Measurements from ENCODE around the gene NDUFS3.

The NDUFS3 gene

DNA sequence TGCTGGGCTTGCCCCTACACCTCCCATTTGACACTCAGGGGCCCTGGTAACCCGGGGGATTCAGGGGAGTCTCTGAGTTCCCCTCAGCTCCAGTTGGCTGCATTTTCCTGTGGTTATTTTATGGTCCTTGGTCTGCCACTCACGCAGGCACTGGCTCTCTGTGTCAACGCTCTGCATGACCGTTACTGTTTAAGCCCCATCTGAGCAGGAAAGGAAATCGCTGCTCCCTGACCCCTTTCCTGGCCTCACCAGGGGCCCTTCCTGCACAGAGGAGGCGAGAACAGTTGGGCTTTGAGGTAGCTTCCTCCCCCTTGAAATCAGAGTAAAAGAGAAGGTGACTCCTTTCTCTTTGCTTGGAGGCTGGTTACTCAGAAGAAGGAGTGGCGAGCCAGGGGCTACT is 12.9 kb downstream of the NDUFS3 start:
- FAIRE-seq: no peak

DNA sequence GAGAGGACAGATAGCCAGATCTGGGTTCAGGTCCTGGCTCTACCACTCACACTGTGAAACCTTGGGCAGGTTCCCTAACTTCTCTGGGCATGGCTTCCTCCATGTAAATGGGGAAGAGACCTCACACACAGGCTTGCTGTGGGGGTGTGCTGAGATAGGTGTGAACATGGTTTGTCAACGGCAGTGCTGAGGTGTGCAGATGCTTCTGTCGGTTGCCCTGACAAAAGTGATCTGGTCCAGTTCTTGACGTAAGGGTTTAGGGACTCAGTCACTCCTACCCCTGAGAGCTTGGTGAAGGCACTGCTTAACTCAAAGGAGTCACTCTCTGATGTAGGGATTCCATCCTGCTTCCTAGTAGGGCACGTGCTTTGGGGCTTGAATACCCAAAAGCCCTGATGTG is 13.4 kb downstream of the NDUFS3 start:
- FAIRE-seq: no peak

DNA sequence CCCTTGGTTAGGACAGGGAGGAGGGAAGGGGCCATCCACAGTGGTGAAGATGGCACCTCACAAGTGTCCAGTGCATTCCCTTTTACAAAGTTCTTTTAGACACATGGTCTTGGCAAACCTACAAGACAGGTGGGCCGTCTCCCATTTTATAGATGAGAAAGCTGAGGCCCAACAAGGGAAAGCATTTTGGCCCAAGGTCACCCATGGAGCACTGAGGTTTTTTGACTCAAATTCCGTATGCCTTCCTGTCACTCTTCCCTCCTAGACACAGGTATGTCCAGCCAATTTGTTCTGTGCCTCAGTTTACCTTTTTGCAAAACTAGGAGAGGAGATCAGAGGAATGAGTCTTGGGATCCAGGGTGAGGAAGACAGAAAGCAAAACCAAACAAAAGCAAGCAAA is 14.1 kb downstream of the NDUFS3 start:
- no peak for FAIRE-seq

DNA sequence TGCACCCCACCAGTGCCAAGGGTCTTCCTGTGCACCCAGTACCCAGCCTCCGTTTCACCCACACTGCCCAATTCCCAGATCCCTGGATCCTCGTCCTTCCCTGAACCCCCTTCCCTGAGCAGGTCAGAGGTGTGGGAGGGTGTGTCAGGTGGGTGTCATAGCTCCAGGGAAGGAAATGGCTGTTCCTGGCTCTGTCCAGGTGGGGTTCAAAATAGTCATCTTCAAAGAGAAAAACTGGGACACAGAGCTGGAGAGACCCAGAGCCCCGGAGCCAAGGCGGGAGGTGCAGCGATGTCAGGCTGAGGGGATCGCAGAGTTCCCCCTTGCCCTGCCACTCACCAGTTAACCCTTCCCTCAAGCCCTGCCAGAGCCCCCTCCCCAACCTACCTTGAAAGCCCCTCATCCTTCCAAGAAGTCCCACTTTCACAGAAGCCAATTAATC is 14.6 kb downstream of the NDUFS3 start:
- FAIRE-seq: no peak

DNA sequence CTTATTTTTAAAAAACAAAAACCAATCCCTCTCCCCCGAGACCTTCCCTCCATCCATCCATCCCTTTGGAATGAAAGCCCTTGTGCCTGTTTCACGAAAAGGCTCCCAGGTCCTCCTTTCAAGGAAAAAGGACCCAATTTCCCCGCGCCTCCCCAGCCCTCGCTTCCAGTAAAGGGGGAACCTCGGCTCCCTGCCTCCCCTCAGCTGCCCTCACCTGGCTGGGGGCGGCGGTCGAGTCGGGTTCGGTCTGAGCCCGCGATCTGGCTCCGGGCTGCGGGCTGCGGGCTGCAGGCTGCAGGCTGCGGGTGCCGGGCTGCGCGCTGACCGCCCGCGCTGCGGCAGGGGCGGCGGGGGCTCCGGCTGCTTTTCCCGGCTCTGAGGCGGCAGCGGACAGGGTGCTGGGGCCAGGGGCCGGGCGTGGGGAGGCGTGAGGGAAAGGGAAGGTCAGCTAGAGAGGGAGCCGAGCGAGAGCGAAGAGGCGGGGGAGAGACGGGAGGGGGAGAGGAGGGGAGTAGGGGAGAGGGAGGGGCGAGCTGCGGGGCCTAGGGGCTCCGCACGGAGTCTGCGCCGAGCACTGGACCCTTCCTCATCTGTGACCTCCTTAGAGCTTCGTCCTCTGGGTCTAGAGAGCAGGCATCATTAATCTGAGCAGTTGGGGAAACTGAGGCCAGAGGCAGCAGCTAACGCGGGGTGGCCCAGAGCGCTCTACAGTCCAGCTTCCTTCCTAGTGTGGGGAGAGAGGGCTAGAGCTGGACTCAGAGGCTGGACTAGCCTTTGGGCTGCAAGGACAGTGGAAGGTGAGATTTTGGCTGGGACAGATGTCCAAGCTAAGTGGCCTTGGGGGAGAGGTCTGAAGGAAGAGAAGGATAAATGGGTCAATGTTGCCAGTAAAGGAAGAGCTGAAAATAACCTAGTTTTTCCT is 15.3 kb downstream of the NDUFS3 start, which contains the start of gene C1QTNF4:
TSS of gene C1QTNF4 (minus strand) at position 478 of the 922 bp plus-strand sequence. CDS start 3,601 bp downstream, outside the sequence.
- no peak for FAIRE-seq

DNA sequence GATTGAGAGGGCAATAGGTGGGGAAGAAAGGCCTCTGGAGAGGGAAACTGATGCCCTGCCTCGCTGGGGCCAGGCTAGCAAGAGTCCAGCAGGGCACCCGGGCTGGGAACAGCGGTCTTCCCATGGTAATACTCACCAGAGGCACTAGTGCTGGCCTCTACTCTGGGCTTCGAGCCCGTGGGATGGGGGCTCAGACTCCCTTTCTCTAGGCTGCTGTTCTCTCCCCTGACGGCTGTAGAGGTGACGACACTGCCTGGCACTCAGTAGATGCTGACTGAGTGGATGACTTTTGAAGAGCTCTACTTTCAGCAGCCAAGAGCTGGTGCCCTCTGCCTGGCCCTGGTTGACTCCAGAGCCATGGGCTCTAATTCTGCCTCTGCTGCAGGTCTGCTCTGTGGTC is 16.2 kb downstream of the NDUFS3 start:
- FAIRE-seq: no peak

DNA sequence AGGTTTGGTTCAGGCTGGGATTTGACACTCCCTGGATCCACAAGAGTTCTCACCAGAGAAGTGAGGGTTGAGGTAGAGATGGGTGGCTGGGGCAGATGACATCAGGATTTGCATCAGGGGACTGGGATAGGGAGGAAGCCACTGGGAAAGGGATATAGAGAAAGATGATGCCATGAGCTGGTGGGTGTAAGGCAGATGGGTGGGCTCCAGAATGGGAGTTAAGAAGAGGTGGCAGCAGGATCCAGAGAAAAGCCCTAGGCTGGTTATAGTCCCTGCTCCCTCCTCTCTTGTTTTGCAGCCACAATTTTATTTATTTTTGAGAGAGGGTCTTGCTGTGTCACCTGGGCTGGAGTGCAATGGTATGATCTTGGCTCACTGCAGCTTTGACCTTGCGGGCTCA is 17.1 kb downstream of the NDUFS3 start:
- FAIRE-seq: no peak

DNA sequence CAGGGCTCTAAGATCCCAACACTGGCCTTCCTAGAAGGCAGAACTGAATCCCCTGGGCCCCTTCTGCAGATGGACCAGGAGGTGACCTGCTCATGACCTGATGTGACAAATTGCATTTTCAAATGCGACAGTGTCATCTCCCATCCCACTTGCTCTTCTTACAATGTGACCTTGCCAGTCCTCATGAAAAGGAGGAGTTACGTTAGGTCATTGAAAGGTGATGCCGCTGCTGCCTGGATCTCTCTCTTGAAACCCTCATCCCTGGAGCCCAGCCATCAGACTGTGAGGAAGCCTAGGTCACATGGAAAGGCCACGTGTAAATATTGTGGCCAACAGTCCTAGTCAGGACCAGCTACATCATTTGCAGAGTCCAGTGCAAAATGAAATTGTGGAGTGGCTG is 21.0 kb downstream of the NDUFS3 start:
- FAIRE-seq: no peak

DNA sequence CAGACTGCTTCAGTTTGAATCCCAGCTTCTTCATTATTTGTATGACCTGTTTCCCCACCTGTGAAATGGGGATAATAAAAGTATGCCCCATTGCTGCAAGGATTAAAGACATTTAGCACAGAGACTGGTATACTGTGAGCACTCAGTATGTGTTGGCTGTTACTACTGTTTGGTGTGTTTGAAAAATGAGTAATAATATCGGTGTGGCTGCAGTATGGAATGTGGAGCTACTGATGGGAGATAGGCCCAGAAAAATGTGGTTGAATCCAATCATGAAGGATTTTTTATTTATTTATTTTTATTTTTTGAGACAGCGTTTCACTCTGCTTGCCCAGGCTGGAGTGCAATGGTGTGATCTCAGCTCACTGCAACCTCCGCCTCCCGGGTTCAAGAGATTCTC is 24.4 kb downstream of the NDUFS3 start:
- no peak for FAIRE-seq

DNA sequence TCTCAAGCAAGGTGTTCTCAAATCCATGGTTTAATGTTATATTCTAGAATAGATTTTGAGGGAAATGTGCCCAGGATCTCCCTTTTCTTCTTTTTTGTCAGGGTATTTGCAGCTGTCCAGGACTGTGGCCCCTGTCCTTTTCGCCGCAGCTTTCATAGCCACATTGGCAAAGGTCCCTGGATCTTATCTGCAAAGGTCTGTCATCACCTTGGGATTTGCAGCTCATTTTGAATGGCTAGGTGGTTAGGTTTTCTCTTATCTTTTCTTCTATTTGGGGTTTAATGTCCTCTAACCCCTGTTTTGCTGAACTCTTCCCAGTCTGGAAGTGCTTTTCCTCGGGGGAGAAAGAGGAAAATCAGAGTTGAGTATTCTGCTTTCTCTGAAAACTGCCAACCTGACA is 27.0 kb downstream of the NDUFS3 start:
- no peak for FAIRE-seq

DNA sequence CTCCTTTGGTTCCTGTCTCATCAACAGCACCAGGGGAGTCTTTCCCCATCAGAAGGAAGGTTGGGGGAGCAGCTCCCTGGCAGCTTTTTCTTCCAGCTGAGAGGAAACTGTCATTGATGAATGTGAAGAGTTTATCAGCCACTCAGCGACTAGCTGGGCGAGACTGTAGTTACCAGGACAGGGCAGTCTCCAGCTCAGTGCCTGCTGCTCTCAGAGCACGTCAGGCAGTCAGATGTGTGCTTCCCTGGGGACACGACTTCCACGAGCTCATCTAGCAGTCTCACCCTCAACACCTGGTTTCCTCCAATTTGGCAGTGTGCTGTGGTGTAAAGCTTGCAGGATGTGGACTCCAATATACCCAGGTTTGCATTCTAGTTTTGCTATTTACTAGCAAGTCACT is 27.9 kb downstream of the NDUFS3 start:
- no peak for FAIRE-seq

DNA sequence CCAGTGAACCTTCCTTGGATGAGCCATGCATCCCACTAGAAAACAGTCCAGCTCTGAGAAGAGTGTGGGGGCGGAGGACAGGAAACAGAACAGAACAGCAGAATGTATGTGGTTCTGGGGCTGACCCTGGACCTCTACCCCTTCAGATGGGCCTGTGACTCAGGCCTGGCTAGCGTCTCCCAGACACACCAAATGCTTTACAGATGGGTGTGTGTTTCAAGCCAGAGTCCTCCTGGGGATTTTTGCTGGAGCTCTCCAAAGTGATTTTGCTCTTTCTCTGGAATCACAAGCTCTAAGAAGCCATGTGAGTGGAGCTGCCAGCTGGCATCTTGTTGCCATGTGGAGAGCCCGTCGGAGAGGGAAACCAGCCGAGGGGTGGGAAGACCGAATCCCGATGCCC is 28.5 kb downstream of the NDUFS3 start:
- FAIRE-seq: no peak

DNA sequence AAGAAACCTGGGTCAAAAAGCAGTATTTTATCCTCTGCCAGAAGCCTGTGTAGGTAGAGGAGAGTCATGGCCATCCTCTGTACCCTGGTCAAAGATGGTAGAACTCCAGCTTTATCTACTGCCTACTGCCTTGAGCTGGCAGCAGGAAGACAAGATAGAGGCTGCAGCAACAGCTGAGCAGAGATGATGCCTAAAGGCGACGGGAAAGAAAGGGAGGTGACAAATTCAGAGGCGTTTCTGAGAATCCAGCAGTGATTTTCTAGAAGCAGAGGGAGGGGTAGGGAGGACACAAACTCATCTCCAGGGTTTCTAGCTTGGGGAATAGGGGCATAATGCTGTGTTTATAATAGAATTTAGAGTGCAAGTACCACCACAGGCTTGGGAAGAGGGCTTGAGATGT is 30.8 kb downstream of the NDUFS3 start:
- no peak for FAIRE-seq

DNA sequence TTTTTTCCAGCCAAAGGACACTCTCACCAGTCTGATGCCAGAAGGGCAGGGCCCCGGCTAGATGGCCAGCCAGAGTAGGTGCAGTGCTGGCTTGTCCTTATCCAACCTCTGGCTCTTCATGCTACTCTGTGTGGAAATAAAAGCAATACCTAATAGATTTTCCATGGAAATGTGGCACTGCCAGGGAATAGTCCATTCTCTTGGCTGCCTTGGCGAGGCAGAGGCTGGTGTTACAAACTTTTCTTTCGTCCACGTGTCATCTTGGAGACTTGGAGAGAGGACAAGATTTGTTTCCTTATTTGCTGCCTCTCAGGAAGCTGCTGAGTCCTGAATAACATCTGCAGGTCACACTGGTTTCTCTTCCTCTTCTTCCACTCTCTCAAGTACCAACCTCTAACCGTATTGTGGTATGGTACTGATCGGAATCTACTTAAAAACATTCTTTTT is 32.5 kb downstream of the NDUFS3 start:
- FAIRE-seq: no peak

DNA sequence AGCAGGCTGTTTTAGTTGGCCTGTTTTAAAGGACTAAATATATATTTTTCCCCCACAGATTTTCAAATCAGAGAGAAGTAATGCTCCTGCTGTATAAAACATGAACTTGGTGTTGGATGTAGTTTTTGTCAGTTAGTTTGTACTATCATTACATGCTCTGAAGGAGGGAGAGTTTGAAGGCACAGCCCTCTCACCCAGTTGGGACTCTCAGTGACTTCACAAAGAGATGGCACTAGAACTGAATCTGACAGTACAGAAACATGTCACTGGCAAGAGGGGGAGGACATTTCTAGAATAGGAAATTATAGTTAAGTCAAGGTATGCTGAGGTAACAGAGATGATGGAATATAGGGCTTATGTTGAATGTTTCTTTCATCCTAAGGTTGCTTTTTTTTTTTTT is 36.4 kb downstream of the NDUFS3 start:
- no peak for FAIRE-seq

DNA sequence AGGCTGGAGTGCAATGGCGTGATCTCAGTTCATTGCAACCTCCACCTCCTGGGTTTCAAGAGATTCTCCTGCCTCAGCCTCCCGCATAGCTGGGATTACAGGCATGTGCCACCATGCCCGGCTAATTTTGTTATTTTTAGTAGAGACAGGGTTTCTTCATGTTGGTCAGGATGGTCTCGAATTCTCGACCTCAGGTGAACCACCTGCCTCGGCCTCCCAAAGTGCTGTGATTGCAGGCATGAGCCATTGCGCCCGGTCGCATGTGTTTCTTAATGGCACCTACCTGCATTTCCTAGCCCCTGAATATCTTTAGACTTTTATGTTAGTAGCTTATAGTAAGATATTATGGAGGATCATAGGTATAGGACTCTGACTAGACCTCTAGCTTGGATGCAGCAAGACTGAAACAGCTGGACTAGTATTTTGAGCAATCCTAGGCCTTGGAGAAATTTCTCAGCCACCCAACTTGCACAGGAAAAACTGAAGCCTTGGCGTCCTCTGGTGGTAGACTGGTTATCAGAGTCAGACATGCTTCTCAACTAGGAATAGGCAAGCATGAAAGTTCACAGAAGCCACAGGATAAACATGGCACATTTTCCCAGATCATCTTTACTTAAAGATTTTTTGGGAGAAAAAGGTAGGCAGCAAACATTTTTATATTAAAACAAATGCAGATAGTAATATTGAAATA is 38.0 kb downstream of the NDUFS3 start:
- no peak for FAIRE-seq

DNA sequence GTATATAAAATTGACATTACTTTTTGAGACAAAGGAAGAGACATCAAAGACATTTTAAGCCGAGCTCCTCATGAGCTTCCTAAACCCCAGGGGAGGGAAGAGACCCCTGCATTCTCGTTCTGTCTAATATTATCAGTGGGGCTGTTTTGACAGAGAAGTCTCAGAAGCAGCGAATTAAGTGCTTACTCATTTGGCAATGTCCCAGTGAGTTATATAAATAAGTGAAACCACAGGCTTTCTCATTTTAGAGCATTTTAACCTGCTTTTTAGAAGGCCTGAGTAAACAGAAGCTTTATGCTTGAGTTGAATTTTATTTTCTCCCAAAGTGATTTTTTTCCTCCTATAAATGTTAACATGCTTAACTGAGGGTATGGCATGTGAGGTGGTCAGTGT is 38.5 kb downstream of the NDUFS3 start:
- no peak for FAIRE-seq

DNA sequence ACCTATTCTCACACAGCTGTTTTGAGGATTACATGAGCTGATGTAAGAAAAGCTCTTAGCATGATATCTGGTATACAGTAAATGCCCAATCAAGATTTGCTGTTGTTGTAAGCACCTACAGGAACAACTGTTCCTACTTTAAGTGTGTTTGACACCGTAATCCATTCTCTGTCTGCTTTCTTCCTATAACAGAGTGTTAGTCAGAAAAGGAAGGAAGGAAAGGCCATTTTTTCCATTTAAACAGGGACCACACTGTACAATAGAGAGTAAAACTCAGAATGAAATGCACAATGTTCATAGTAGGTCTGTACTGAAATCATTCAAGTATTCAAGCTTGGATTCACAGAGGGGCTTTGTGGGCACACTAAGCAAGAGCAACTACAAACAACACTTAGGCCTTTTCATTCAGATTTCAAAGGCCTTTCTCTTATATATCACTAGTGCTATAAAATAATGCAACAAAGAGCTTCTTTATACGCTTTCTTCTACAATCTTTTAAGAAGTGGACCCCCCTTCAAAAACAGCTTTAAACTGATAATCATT is 42.0 kb downstream of the NDUFS3 start:
- FAIRE-seq: no peak

DNA sequence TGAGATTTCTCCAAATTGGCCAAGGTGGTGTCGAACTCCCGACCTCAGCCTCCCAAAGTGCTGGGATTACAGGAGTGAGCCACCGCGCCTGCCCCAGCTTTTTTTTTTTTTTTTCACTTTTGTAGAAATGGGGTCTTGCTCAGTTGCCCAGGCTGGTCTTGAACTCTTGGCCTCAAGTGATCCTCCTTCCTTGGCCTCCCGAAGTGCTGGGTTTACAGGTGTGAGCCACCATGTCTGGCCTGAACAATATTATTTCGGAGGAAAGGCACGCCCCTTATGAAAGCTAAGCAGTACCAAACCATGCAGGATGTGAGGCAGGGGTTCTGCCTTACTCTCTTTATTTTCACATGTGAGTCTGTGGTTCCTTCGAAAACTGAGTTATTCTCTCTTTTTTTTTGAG is 47.4 kb downstream of the NDUFS3 start:
- FAIRE-seq: no peak

DNA sequence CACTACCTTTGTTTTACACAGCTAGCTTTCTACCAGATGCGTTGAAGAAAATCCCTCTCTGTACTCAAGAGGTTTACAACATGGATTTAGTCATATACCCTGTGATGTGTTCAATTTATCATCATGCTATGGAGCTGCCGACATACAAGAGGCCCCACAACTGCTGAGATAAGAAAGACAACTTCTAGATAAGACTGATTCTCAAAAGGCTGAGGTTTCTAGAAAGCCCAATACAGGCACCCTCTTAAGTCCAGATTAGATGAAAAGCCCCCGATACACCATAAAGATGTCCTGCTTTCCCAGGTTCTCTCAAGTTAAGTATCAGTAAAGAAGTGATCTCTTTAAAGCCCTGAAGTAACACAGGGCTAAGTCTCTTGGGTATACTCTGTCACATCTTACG is 49.2 kb downstream of the NDUFS3 start:
- no peak for FAIRE-seq

DNA sequence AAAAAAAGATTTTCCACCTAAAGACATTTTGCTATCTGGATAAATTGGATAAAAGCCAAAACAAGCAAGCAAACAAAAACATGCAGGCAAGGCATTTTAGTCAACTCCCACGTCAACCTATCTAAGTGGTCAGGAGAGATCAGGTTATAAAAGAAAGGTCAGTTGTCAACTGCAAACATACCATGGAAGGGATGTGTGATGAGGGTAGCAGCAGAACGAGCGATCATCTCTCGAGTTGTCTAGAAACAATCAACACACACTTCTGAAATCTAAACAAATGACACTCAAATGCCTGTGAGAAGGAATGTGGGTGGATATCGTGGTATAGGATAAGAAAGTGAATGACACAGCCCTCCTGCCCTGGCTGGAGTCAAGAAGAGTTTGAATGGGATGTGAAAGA is 52.6 kb downstream of the NDUFS3 start:
- FAIRE-seq: no peak

Measured in colon (tissue), 2 donors.